CD4-positive, alpha-beta T cell (primary cell): ENCODE data around the gene MTARC1. TPM values are rescaled to one million over a fixed set of nuclear protein-coding genes. Genes with fewer than 3 reads are reported as not detected.

Experiments
- ATAC-seq: fragments of 200-7000 bp; cut with Tn5 transposase; one replicate; pipeline ENCODE4 v1.10.0; 2022; ENCODE audit warnings: mild to moderate bottlenecking; ENCODE audit not compliant: poor library complexity
- CTCF ChIA-PET: fragments of 350-600 bp; sonication (Branson Sonifier 250); formaldehyde crosslinking; loops from one replicate; lab custom pipeline; 2021; ENCODE audit warnings: antibody characterized with exemption, inconsistent platforms; lab: Charles Lee
- POLR2A ChIA-PET: fragments of 350-600 bp; sonication (Branson Sonifier 250); formaldehyde crosslinking; loops from one replicate; lab custom pipeline; 2021; ENCODE audit warnings: antibody characterized with exemption, inconsistent platforms; lab: Charles Lee
- DNase-seq, 14 experiments: peaks; one replicate each; pipeline ENCODE4 v3.0.0-alpha.2; 2013 to 2020; ENCODE audit warnings: mixed read lengths in 2 of 14
- H3K27ac ChIP-seq, 2 donors: one replicate each; pipeline versions ENCODE4 v1.5.1 to v1.7.0; 2013; ENCODE audit warnings: low read length in 2 of 2, low read depth in 1 of 2, mild to moderate bottlenecking in 1 of 2
- H3K27me3 ChIP-seq, 2 experiments: 1 replicate in 1 of 2; 2 replicates in 1 of 2; pipeline versions ENCODE4 v1.6.1 to v1.7.0; 2013; ENCODE audit warnings: low read length in 2 of 2, control low read depth in 1 of 2, mild to moderate bottlenecking in 1 of 2, moderate library complexity in 1 of 2; ENCODE audit not compliant: insufficient read depth in 2 of 2, control insufficient read depth in 1 of 2
- H3K36me3 ChIP-seq: one replicate; pipeline ENCODE4 v1.6.1; 2013; ENCODE audit warnings: low read length, control low read depth; ENCODE audit not compliant: insufficient read depth
- H3K4me1 ChIP-seq: one replicate; pipeline ENCODE4 v1.6.1; 2013; ENCODE audit warnings: low read length, control low read depth; ENCODE audit not compliant: insufficient read depth
- H3K4me3 ChIP-seq: one replicate; pipeline ENCODE4 v1.5.1; 2013; ENCODE audit warnings: mild to moderate bottlenecking, low read length, moderate library complexity
- H3K9me3 ChIP-seq, 2 experiments: 1 replicate in 1 of 2; 2 replicates in 1 of 2; pipeline versions ENCODE4 v1.6.1 to v1.7.0; 2013; ENCODE audit warnings: low read length in 2 of 2, mild to moderate bottlenecking in 2 of 2, control low read depth in 1 of 2, moderate library complexity in 1 of 2; ENCODE audit not compliant: control insufficient read depth in 1 of 2, insufficient read depth in 1 of 2
- H3K27ac Mint-ChIP-seq: one replicate; pipeline ENCODE4 v1.8.0; 2020; ENCODE audit warnings: mixed read lengths
- H3K27me3 Mint-ChIP-seq: one replicate; pipeline ENCODE4 v1.8.0; 2021; ENCODE audit warnings: mixed read lengths
- H3K36me3 Mint-ChIP-seq: one replicate; pipeline ENCODE4 v1.8.0; 2021; ENCODE audit warnings: low read depth, mixed read lengths
- H3K4me1 Mint-ChIP-seq: one replicate; pipeline ENCODE4 v1.8.0; 2021; ENCODE audit warnings: low read depth, mixed read lengths
- H3K4me3 Mint-ChIP-seq: one replicate; pipeline ENCODE4 v1.8.0; 2020; ENCODE audit warnings: mild to moderate bottlenecking, mixed read lengths
- H3K9me3 Mint-ChIP-seq: one replicate; pipeline ENCODE4 v1.8.0; 2020; ENCODE audit warnings: mixed read lengths
- CTCF ChIP-seq: fragments of 200-600 bp; IDR thresholded peaks from one replicate; pipeline ENCODE4 v1.8.0; 2022; ENCODE audit warnings: antibody characterized with exemption, mild to moderate bottlenecking
- intact Hi-C, 2 experiments: fragments of 100-400 bp; cut with DNase I in 1 of 2; cut with micrococcal nuclease in 1 of 2; formaldehyde crosslinking; loops; one replicate each; pipeline versions ENCODE4 v1.15.1 to v1.9.0; 2023 to 2025; cut with DNase I, micrococcal nuclease
- total RNA-seq, 174 experiments: library from RNA in 2 of 174; stranded (reverse) in 2 of 174; gene quantifications; one replicate each; pipeline ENCODE4 v1.2.3 and lab custom pipeline; 2021 to 2026

The MTARC1 gene
- total RNA-seq, 2 experiments from 2014 or later = not detected

- Mint-ChIP-seq H3K4me1 (peaks cover 8% of the 10 kb centered on the region), H3K27me3 (peaks cover 88% of the 10 kb centered on the region), H3K36me3 (no peaks in the 10 kb centered on the region), H3K9me3 (no peaks in the 10 kb centered on the region), H3K27ac (no peak within 1 kb of the TSS), H3K4me3 (peak within 1 kb of the TSS; percentile 51)
- POLR2A ChIA-PET = no interaction called here
- CTCF ChIA-PET = no interaction called here
- H3K4me3 ChIP-seq = peak within 1 kb of the TSS; percentile 37
- ATAC-seq (peak; percentile 39), DNase-seq (peak in 1 of 14 experiments; percentile 11)
- intact Hi-C loops = no loop called here
- no peak for TF ChIP-seq CTCF
- H3K4me1 ChIP-seq = peaks cover 6% of the 10 kb centered on the region
- H3K27ac ChIP-seq = no peak within 1 kb of the TSS
- peaks cover 0 to 4% of the 10 kb centered on the region in 2 experiments for H3K9me3 ChIP-seq
- peaks cover 41 to 47% of the 10 kb centered on the region in 2 experiments for H3K27me3 ChIP-seq
- no peaks in the 10 kb centered on the region for H3K36me3 ChIP-seq
Measured at GRCh38 chr1:220748089-220748934, 38.4 kb upstream of the MTARC1 start, which contains the start of gene MTARC2. Gene MTARC2, plus strand, starts transcription at chr1:220748322. Its CDS starts 210 bp downstream, at chr1:220748532.

GRCh38 chr1:220748936-220749335 is 37.8 kb upstream of the MTARC1 start:
- Mint-ChIP-seq H3K36me3 (no peaks in the 10 kb centered on the region), H3K9me3 (no peaks in the 10 kb centered on the region), H3K27ac (no peak overlapping the region), H3K4me3 (peak overlapping the region; percentile 45), H3K27me3 (peaks cover 88% of the 10 kb centered on the region), H3K4me1 (peaks cover 8% of the 10 kb centered on the region)
- POLR2A ChIA-PET = no interaction called here
- H3K4me3 ChIP-seq = no peak overlapping the region
- intact Hi-C loops = no loop called here
- CTCF ChIA-PET = no interaction called here
- peaks cover 0 to 4% of the 10 kb centered on the region in 2 experiments for H3K9me3 ChIP-seq
- ATAC-seq = no peak
- no peaks in the 10 kb centered on the region for H3K36me3 ChIP-seq
- H3K27ac ChIP-seq = no peak overlapping the region
- TF ChIP-seq CTCF = no peak
- peaks cover 6% of the 10 kb centered on the region for H3K4me1 ChIP-seq
- H3K27me3 ChIP-seq = peaks cover 41 to 47% of the 10 kb centered on the region in 2 experiments
- no peak for DNase-seq

GRCh38 chr1:220750131-220750515 is 36.6 kb upstream of the MTARC1 start:
- ChIA-PET POLR2A (no interaction called here), CTCF (no interaction called here)
- intact Hi-C loops = no loop called here
- no peak for TF ChIP-seq CTCF
- peaks cover 80% of the 10 kb centered on the region for H3K27me3 Mint-ChIP-seq
- H3K4me1 Mint-ChIP-seq = peaks cover 8% of the 10 kb centered on the region
- no peak overlapping the region for H3K4me3 ChIP-seq
- peaks cover 0 to 4% of the 10 kb centered on the region in 2 experiments for H3K9me3 ChIP-seq
- no peaks in the 10 kb centered on the region for H3K36me3 ChIP-seq
- no peak overlapping the region for H3K4me3 Mint-ChIP-seq
- DNase-seq = no peak
- peaks cover 41 to 47% of the 10 kb centered on the region in 2 experiments for H3K27me3 ChIP-seq
- ATAC-seq = no peak
- no peak overlapping the region for H3K27ac ChIP-seq
- H3K4me1 ChIP-seq = peaks cover 6% of the 10 kb centered on the region
- H3K9me3 Mint-ChIP-seq = no peaks in the 10 kb centered on the region
- no peaks in the 10 kb centered on the region for H3K36me3 Mint-ChIP-seq
- no peak overlapping the region for H3K27ac Mint-ChIP-seq
